IMR-90 (cell line): ENCODE results near the gene VAMP4. TPM values are rescaled to one million over a fixed set of nuclear protein-coding genes. Genes with fewer than 3 reads are reported as not detected.

Experiments used
- ATAC-seq: fragments of 200-7000 bp; cut with Tn5 transposase; 2 replicates; pipeline ENCODE4 v1.9.1; 2020; ENCODE audit warnings: low read depth, mild to moderate bottlenecking, moderate library complexity
- BruUV-seq: library from RNA; stranded (reverse); fragments of 400-500 nt; replicated peaks from 2 replicates; lab custom pipeline; 2021; lab: Mats Ljungman, UMichigan
- CTCF ChIA-PET: fragments of 300-600 bp; formaldehyde crosslinking; extraction: SDS; loops from one replicate; lab custom pipeline; 2021; ENCODE audit warnings: antibody characterized with exemption; lab: Yijun Ruan, JAX
- POLR2A ChIA-PET: fragments of 300-600 bp; sonication (Branson Sonifier 250); formaldehyde crosslinking; loops from one replicate; lab custom pipeline; 2022; ENCODE audit warnings: antibody characterized with exemption; ENCODE audit not compliant: unreplicated experiment; lab: Charles Lee
- DNase-seq: peaks from one replicate; pipeline ENCODE4 v3.0.0; 2013
- H2AFZ ChIP-seq: replicated peaks from 2 replicates; pipeline ENCODE3; 2013; ENCODE audit warnings: low read length, mild to moderate bottlenecking; ENCODE audit not compliant: poor library complexity
- H2AK5ac ChIP-seq: 2 replicates; pipeline ENCODE4 v1.6.1; 2013; ENCODE audit warnings: low read depth, low read length, inconsistent platforms
- H2AK9ac ChIP-seq: replicated peaks from 2 replicates; pipeline ENCODE3; 2013; ENCODE audit warnings: mild to moderate bottlenecking, low read depth, low read length, moderate library complexity; ENCODE audit not compliant: poor library complexity
- H2BK120ac ChIP-seq: 2 replicates; pipeline ENCODE4 v1.6.1; 2013; ENCODE audit warnings: low read depth, low read length, inconsistent platforms
- H2BK15ac ChIP-seq: 3 replicates; pipeline ENCODE4 v1.6.1; 2013; ENCODE audit warnings: low read depth, low read length, inconsistent platforms
- H2BK20ac ChIP-seq: 2 replicates; pipeline ENCODE4 v1.6.1; 2013; ENCODE audit warnings: low read depth, mild to moderate bottlenecking, inconsistent platforms, low read length, moderate library complexity
- H2BK5ac ChIP-seq: 2 replicates; pipeline ENCODE4 v1.6.1; 2013; ENCODE audit warnings: mild to moderate bottlenecking, low read depth, low read length, inconsistent platforms; ENCODE audit not compliant: poor library complexity, severe bottlenecking
- H3K14ac ChIP-seq: replicated peaks from 2 replicates; pipeline ENCODE4 v1.6.1; 2013; ENCODE audit warnings: low read depth, low read length, inconsistent platforms
- H3K18ac ChIP-seq: 2 replicates; pipeline ENCODE4 v1.6.1; 2013; ENCODE audit warnings: low read depth, low read length, control low read depth
- H3K23ac ChIP-seq: 2 replicates; pipeline ENCODE4 v1.6.1; 2013; ENCODE audit warnings: low read depth, low read length, inconsistent platforms
- H3K27ac ChIP-seq: 2 replicates; pipeline ENCODE4 v1.5.1; 2013; ENCODE audit warnings: mild to moderate bottlenecking, control low read depth, low read length; ENCODE audit not compliant: insufficient read depth
- H3K27me3 ChIP-seq: 2 replicates; pipeline ENCODE4 v1.6.1; 2013; ENCODE audit warnings: low read length; ENCODE audit not compliant: control insufficient read depth, insufficient read depth
- H3K36me3 ChIP-seq: 2 replicates; pipeline ENCODE4 v1.6.1; 2013; ENCODE audit warnings: low read length, mixed read lengths; ENCODE audit not compliant: control insufficient read depth, insufficient read depth
- H3K4ac ChIP-seq: 2 replicates; pipeline ENCODE4 v1.6.1; 2013; ENCODE audit warnings: low read depth, low read length, inconsistent platforms
- H3K4me1 ChIP-seq: 2 replicates; pipeline ENCODE4 v1.6.1; 2013; ENCODE audit warnings: low read length, mixed read lengths; ENCODE audit not compliant: control insufficient read depth, insufficient read depth
- H3K4me2 ChIP-seq: 2 replicates; pipeline ENCODE4 v1.6.1; 2013; ENCODE audit warnings: low read depth, mild to moderate bottlenecking, control low read depth, low read length, moderate library complexity
- H3K4me3 ChIP-seq: 2 replicates; pipeline ENCODE4 v1.5.1; 2013; ENCODE audit warnings: low read depth, mild to moderate bottlenecking, control low read depth, low read length, moderate library complexity; ENCODE audit not compliant: insufficient read depth
- H3K56ac ChIP-seq: 2 replicates; pipeline ENCODE4 v1.6.1; 2013; ENCODE audit warnings: low read length, inconsistent platforms; ENCODE audit not compliant: insufficient read depth; ENCODE audit errors: extremely low read depth
- H3K79me1 ChIP-seq, 2 experiments: 2 replicates each; pipeline ENCODE4 v1.6.1; 2013; ENCODE audit warnings: low read length in 2 of 2, inconsistent platforms in 1 of 2, low read depth in 1 of 2
- H3K9ac ChIP-seq: 2 replicates; pipeline ENCODE4 v1.6.1; 2013; ENCODE audit warnings: low read depth, low read length, control low read depth
- H3K9me1 ChIP-seq: 2 replicates; pipeline ENCODE4 v1.6.1; 2013; ENCODE audit warnings: low read length, inconsistent platforms; ENCODE audit not compliant: insufficient read depth
- H3K9me3 ChIP-seq: 2 replicates; pipeline ENCODE4 v1.6.1; 2013; ENCODE audit warnings: low read length; ENCODE audit not compliant: control insufficient read depth, insufficient read depth
- H4K20me1 ChIP-seq: 2 replicates; pipeline ENCODE4 v1.6.1; 2013; ENCODE audit warnings: low read length, inconsistent platforms; ENCODE audit not compliant: insufficient read depth
- H4K5ac ChIP-seq: 2 replicates; pipeline ENCODE4 v1.6.1; 2013; ENCODE audit warnings: mild to moderate bottlenecking, low read depth, low read length, control low read depth
- H4K8ac ChIP-seq, 2 experiments: 2 replicates each; pipeline ENCODE4 v1.6.1; 2013; ENCODE audit warnings: low read depth in 2 of 2, low read length in 2 of 2, control low read depth in 1 of 2, inconsistent platforms in 1 of 2
- H4K91ac ChIP-seq: 2 replicates; pipeline ENCODE4 v1.6.1; 2013; ENCODE audit warnings: low read depth, low read length, inconsistent platforms; ENCODE audit not compliant: insufficient read depth
- BHLHE40 ChIP-seq: fragments of 150-350 bp; IDR thresholded peaks from 2 replicates; pipeline ENCODE4 v1.6.1; 2016; ENCODE audit warnings: mild to moderate bottlenecking, low read depth, low read length
- CEBPB ChIP-seq: IDR thresholded peaks from 2 replicates; pipeline ENCODE4 v1.6.1; 2012; ENCODE audit warnings: low read depth, low read length, improper control_type of control experiment
- FOS ChIP-seq: fragments of 150-350 bp; IDR thresholded peaks from 2 replicates; pipeline ENCODE4 v1.6.1; 2016; ENCODE audit warnings: low read depth, low read length
- MAFK ChIP-seq: IDR thresholded peaks from 2 replicates; pipeline ENCODE4 v1.6.1; 2012; ENCODE audit warnings: low read depth, low read length, improper control_type of control experiment
- MXI1 ChIP-seq: IDR thresholded peaks from 2 replicates; pipeline ENCODE4 v1.6.1; 2012; ENCODE audit warnings: low read depth, mild to moderate bottlenecking, low read length, moderate library complexity, borderline replicate concordance
- POLR2A ChIP-seq: IDR thresholded peaks from 2 replicates; pipeline ENCODE4 v1.6.1; 2012; ENCODE audit warnings: mild to moderate bottlenecking, low read depth, low read length
- RCOR1 ChIP-seq: IDR thresholded peaks from 2 replicates; pipeline ENCODE4 v1.6.1; 2012; ENCODE audit warnings: mild to moderate bottlenecking, low read length, improper control_type of control experiment; ENCODE audit not compliant: insufficient replicate concordance
- dilution Hi-C: fragments of 300-500 bp; cut with HindIII; formaldehyde crosslinking; loops from one replicate; pipeline ENCODE4 v1.14.3; 2018; ENCODE audit warnings: low sequenced_read_pairs; ENCODE audit not compliant: unreplicated experiment
- in situ Hi-C: fragments of 300-500 bp; cut with MboI; formaldehyde crosslinking; loops from 3 replicates; pipeline ENCODE4 v1.14.3; 2019; ENCODE audit warnings: low sequenced_read_pairs, inconsistent platforms, mixed read lengths
- intact Hi-C: fragments of 100-400 bp; cut with micrococcal nuclease; formaldehyde crosslinking; loops from 2 replicates; pipeline ENCODE4 v1.10.0; 2022
- polyA plus RNA-seq, 3 experiments: library from polyadenylated mRNA; depleted of rRNA; stranded (reverse); fragments of >200 nt; gene quantifications; 2 replicates each; pipeline ENCODE4 v1.2.3, GENCODE V29; 2012; ENCODE audit warnings: low replicate concordance in 1 of 3
- total RNA-seq: library from RNA; depleted of rRNA; stranded (reverse); fragments of >200 nt; gene quantifications from 2 replicates; pipeline ENCODE4 v1.2.3, GENCODE V29; 2012
- TF ChIP-seq, protein P1 (sequence below): fragments of 150-350 bp; IDR thresholded peaks from 2 replicates; pipeline ENCODE4 v1.6.1; 2017; ENCODE audit warnings: mild to moderate bottlenecking, antibody characterized with exemption, low read length, low read depth

Gene VAMP4
- total and polyA plus RNA-seq, 2 of the 4 experiments (the other 2 are of a cell fraction): 3.4 to 5.4 TPM

DNA sequence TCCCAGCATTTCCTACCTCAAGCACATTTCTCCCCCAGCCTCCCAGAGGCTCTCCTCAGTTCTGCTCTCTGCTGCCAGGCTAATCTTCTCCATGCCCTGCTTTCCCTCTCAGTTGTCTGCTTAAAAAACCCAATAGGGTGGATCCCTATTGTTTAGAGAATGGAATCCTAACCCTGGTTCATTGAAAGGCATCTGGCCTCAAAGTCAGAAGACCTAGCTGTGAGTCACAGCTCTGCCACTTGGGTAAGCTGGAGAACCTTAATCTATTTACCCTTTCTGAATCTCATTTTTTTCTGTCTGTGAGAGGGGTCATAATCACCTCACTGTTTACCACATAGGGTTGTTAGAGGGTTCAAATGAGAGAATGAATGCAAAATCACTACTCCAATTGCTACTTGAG, 76.9 kb downstream of the VAMP4 start:
- Histone ChIP-seq H3K4me2 (no peak overlapping the region), H2BK120ac (no peak overlapping the region), H2AFZ (no peak overlapping the region), H2BK5ac (no peak overlapping the region), H3K4me1 (no peaks in the 10 kb centered on the region), H3K36me3 (no peaks in the 10 kb centered on the region), H2BK15ac (no peak overlapping the region), H3K18ac (no peak overlapping the region), H2AK9ac (no peak overlapping the region), H3K4me3 (no peak overlapping the region), H4K5ac (no peak overlapping the region), H3K9me3 (no peaks in the 10 kb centered on the region), H3K79me1 (no peaks in the 10 kb centered on the region), H3K23ac (no peak overlapping the region), H3K9ac (no peak overlapping the region), H3K27ac (no peak overlapping the region), H4K8ac (no peak overlapping the region), H3K9me1 (no peaks in the 10 kb centered on the region), H2AK5ac (no peak overlapping the region), H4K91ac (no peak overlapping the region), H2BK20ac (no peak overlapping the region), H3K56ac (0 out of 2 replicates have a peak overlapping the region, but pooled peaks have one; percentile 1), H3K14ac (no peak overlapping the region), H3K27me3 (peaks cover 1% of the 10 kb centered on the region), H3K4ac (no peak overlapping the region), H4K20me1 (no peaks in the 10 kb centered on the region)
- intact Hi-C loops (no loop called here), dilution Hi-C loops (no loop called here), in situ Hi-C loops (no loop called here)
- TF ChIP-seq BHLHE40: no peak
- TF ChIP-seq, protein P1, sequence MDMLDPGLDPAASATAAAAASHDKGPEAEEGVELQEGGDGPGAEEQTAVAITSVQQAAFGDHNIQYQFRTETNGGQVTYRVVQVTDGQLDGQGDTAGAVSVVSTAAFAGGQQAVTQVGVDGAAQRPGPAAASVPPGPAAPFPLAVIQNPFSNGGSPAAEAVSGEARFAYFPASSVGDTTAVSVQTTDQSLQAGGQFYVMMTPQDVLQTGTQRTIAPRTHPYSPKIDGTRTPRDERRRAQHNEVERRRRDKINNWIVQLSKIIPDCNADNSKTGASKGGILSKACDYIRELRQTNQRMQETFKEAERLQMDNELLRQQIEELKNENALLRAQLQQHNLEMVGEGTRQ: no peak
- TF ChIP-seq CEBPB: no peak
- no peak for TF ChIP-seq FOS
- TF ChIP-seq RCOR1: no peak
- TF ChIP-seq MAFK: no peak
- TF ChIP-seq POLR2A: no peak
- TF ChIP-seq MXI1: no peak
- ChIA-PET POLR2A (no interaction called here), CTCF (interaction anchor here (1.5 to 1.6 kb wide), 2 partner anchors 15 to 20 kb away, joined by 5 to 6 read pairs; no protein-coding TSS in a partner anchor)
- no peak for DNase-seq
- no peak; the same call in 1 of the 2 replicates for ATAC-seq
- no TSS peak for BruUV-seq
